DOHH2 (cell line): ENCODE data around the gene AGTRAP.

ENCODE experiments used
- EZH2phosphoT487 ChIP-seq: fragments of 200-600 bp; sonication (generic); IDR thresholded peaks from 2 replicates; pipeline ENCODE4 v1.6.1; 2017; ENCODE audit warnings: borderline replicate concordance, mild to moderate bottlenecking, antibody characterized with exemption, low read length, moderate library complexity, mixed read lengths
- TF ChIP-seq, protein P1 (sequence below): fragments of 200-600 bp; sonication (generic); IDR thresholded peaks from one replicate; pipeline ENCODE4 v1.5.1; 2014; ENCODE audit warnings: antibody characterized with exemption, mild to moderate bottlenecking, low read depth, low read length; ENCODE audit not compliant: poor library complexity, severe bottlenecking

DNA sequence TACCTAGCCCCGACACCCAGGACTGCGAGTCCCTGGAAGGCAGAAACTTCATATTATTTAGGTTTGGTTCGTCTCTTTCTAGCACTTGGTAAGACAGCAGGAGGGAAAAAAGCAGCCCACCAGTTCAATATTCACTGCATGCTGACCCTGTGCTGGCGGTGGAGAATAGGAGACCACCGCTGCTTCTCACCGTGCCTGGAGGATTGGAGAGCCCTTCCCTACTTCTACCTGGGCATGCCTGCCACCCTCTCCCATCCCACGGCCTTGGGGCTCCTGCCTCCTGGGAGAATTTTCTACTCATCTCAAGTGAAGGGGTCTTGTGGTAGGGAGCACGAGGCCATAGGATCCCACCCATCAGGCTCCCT, 64.4 kb downstream of the AGTRAP start:
- TF ChIP-seq, protein P1, sequence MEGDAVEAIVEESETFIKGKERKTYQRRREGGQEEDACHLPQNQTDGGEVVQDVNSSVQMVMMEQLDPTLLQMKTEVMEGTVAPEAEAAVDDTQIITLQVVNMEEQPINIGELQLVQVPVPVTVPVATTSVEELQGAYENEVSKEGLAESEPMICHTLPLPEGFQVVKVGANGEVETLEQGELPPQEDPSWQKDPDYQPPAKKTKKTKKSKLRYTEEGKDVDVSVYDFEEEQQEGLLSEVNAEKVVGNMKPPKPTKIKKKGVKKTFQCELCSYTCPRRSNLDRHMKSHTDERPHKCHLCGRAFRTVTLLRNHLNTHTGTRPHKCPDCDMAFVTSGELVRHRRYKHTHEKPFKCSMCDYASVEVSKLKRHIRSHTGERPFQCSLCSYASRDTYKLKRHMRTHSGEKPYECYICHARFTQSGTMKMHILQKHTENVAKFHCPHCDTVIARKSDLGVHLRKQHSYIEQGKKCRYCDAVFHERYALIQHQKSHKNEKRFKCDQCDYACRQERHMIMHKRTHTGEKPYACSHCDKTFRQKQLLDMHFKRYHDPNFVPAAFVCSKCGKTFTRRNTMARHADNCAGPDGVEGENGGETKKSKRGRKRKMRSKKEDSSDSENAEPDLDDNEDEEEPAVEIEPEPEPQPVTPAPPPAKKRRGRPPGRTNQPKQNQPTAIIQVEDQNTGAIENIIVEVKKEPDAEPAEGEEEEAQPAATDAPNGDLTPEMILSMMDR: no peak
- TF ChIP-seq EZH2phosphoT487: no peak
